Heart left ventricle (tissue), 16 donors: ENCODE measurements around the gene TMEM271. TPM values are rescaled to one million over a fixed set of nuclear protein-coding genes. Genes with fewer than 3 reads are reported as not detected.

ENCODE experiments used
- ATAC-seq, 4 donors: fragments of 200-7000 bp; cut with Tn5 transposase; one replicate each; pipeline ENCODE4 v1.9.1; 2020 to 2022; ENCODE audit warnings: moderate library complexity in 4 of 4, mild to moderate bottlenecking in 3 of 4, moderate number of reproducible peaks in 1 of 4
- DNase-seq, 5 donors: peaks; one replicate each; pipeline ENCODE4 v3.0.0-alpha.2; 2020
- H3K27ac ChIP-seq, 12 donors: fragments of 200-600 bp; sonication (generic) in 4 of 12; one replicate each; pipeline versions ENCODE4 v1.5.0 to v1.8.0; 2016 to 2022; ENCODE audit warnings: mild to moderate bottlenecking in 2 of 12
- H3K27me3 ChIP-seq, 9 donors: fragments of 200-600 bp; sonication (generic) in 2 of 9; one replicate each; pipeline versions ENCODE4 v1.5.1 to v1.8.0; 2016 to 2022; ENCODE audit warnings: mild to moderate bottlenecking in 3 of 9
- H3K36me3 ChIP-seq, 9 donors: fragments of 200-600 bp; sonication (generic) in 2 of 9; one replicate each; pipeline versions ENCODE4 v1.5.0 to v1.8.0; 2018 to 2022; ENCODE audit warnings: mild to moderate bottlenecking in 2 of 9
- H3K4me1 ChIP-seq, 12 donors: fragments of 200-600 bp; sonication (generic) in 4 of 12; one replicate each; pipeline versions ENCODE4 v1.5.0 to v1.8.0; 2016 to 2022; ENCODE audit warnings: mild to moderate bottlenecking in 3 of 12
- H3K4me3 ChIP-seq, 12 donors: fragments of 200-600 bp; sonication (generic) in 4 of 12; one replicate each; pipeline versions ENCODE4 v1.5.0 to v1.8.0; 2017 to 2022; ENCODE audit warnings: mild to moderate bottlenecking in 9 of 12, moderate library complexity in 4 of 12
- H3K9me3 ChIP-seq, 12 donors: fragments of 200-600 bp; sonication (generic) in 4 of 12; one replicate each; pipeline versions ENCODE4 v1.5.0 to v1.8.0; 2016 to 2022; ENCODE audit warnings: mild to moderate bottlenecking in 1 of 12
- POLR2A ChIP-seq, 2 donors: fragments of 450-650 bp; IDR thresholded peaks; one replicate each; pipeline ENCODE4 v1.6.1; 2017; ENCODE audit warnings: antibody characterized with exemption in 2 of 2, mild to moderate bottlenecking in 2 of 2, moderate library complexity in 2 of 2
- WGBS, 4 donors: extraction: QIAGEN DNeasy Blood & Tissue Kit in 2 of 4; methylation state at CpG; one replicate each; pipeline versions ENCODE4 v1.1.5 to v1.1.7; 2013 to 2018; 5-methylcytosine and 5-hydroxymethylcytosine counted together
- intact Hi-C, 10 donors: fragments of 100-400 bp; cut with DNase I; formaldehyde crosslinking; loops; one replicate each; pipeline versions ENCODE4 v1.11.1 to v1.14.2; 2022
- polyA plus RNA-seq, 2 donors: library from polyadenylated mRNA; stranded (reverse); fragments of 200-250 nt; gene quantifications; one replicate each; pipeline ENCODE4 v1.2.3, GENCODE V29; 2013
- total RNA-seq, 9 donors: library from RNA; depleted of rRNA in 2 of 9; stranded (reverse); fragments of >200 nt in 2 of 9; fragmentation: NEBNext Ultra II Directional in 3 of 9; extraction: Animal tissue kit (Norgen Biotek cat#: 25700) in 3 of 9; gene quantifications; one replicate each; pipeline versions ENCODE4 v1.1.0 to v1.2.4, GENCODE V29; 2016 to 2023
- TF ChIP-seq, protein P1 (sequence below), 12 donors: fragments of 200-600 bp; sonication (generic) in 4 of 12; IDR thresholded peaks; one replicate each; pipeline versions ENCODE4 v1.5.0 to v1.8.0; 2018 to 2022; ENCODE audit warnings: antibody characterized with exemption in 12 of 12, mild to moderate bottlenecking in 5 of 12
- donor health status: ischemic (EF 13 %, LVEDD 7.1; RV severe dilation, severe dysfunction).
- donor health status: healthy with polysubstance abuse.
- donor health status: DM: no; HTN: yes; CAD: no.
- donor health status: DM: no; HTN: no; CAD: no.
- donor health status: ischemic (EF 25% LVEDD 6.9; RV normal size, moderate dysfunction).
- donor health status: ischemic (EF 25% LVEDD 5.7; RV mildly dilated, moderate dysfunction).
- donor health status: healthy.
- donor health status: DM: yes; HTN: yes; CAD: no.
- donor health status: ischemic (EF 35%, LVEDD 5.7; RV mildly dilated, moderate dysfunction).
- donor health status: nonischemic (EF 11% LVEDD 7.7; RV severe dilation, severe dysfunction).
- donor health status: DM: yes; HTN: yes; CAD: no.
- donor health status: PGD.
- donor health status: ischemic (EF 29% LVEDD 5.4; RV normal size, mild dysfunction).
- donor health status: nonischemic (EF 23%, LVEDD 6.1; RV moderate dilation, normal function).

Gene TMEM271
- total and polyA plus RNA-seq, 11 donors, result not detected

DNA sequence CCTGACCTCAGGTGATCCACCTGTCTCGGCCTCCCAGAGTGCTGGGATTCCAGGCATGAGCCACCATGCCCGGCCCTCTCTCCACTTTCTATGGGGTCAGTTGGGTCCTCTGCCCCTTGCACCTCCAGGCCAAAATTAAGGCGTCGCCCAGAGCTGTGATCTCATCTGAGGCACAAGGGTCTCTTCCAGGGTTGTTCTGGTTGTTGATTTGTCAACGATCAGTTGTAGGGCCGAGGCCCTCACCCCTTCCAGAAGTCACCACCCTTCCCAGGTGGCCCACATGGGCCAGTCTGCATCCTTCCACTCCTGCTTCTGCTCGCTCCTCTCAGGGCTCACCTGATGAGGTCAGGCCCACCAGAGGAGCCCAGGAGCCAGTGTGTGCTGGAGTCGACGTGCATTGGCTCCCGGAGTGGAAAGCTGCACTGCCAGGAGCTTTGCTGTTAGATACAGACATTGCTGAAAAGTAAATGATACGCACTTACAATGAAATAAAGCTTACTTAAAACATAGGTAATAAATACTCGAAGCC lies 14.3 kb upstream of the TMEM271 start:
- Histone ChIP-seq H3K4me1 (no peaks in the 10 kb centered on the region), H3K9me3 (peaks cover 0 to 13% (median 0%) of the 10 kb centered on the region in 12 donors), H3K27ac (no peak overlapping the region), H3K27me3 (peaks cover 0 to 7% (median 4%) of the 10 kb centered on the region in 9 donors), H3K36me3 (no peaks in the 10 kb centered on the region), H3K4me3 (no peak overlapping the region)
- ATAC-seq (no peak), DNase-seq (no peak)
- 91 to 97% (median 93%) methylated on average over 11 to 12 of the region's 12 CpGs for WGBS, 4 donors
- intact Hi-C loops, result no loop called here
- TF ChIP-seq POLR2A (IDR thresholded peaks at IDR 0.05), result no peak
- TF ChIP-seq, protein P1, sequence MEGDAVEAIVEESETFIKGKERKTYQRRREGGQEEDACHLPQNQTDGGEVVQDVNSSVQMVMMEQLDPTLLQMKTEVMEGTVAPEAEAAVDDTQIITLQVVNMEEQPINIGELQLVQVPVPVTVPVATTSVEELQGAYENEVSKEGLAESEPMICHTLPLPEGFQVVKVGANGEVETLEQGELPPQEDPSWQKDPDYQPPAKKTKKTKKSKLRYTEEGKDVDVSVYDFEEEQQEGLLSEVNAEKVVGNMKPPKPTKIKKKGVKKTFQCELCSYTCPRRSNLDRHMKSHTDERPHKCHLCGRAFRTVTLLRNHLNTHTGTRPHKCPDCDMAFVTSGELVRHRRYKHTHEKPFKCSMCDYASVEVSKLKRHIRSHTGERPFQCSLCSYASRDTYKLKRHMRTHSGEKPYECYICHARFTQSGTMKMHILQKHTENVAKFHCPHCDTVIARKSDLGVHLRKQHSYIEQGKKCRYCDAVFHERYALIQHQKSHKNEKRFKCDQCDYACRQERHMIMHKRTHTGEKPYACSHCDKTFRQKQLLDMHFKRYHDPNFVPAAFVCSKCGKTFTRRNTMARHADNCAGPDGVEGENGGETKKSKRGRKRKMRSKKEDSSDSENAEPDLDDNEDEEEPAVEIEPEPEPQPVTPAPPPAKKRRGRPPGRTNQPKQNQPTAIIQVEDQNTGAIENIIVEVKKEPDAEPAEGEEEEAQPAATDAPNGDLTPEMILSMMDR (IDR thresholded peaks at IDR 0.05), result no peak

- TF ChIP-seq, protein P1 (IDR thresholded peaks at IDR 0.05), result no peak
- TF ChIP-seq POLR2A (IDR thresholded peaks at IDR 0.05), result no peak
- Histone ChIP-seq H3K4me1 (no peaks in the 10 kb centered on the region), H3K27me3 (peaks cover 0 to 7% (median 4%) of the 10 kb centered on the region in 9 donors), H3K9me3 (peaks cover 0 to 12% (median 2%) of the 10 kb centered on the region in 12 donors), H3K4me3 (no peak overlapping the region), H3K36me3 (no peaks in the 10 kb centered on the region), H3K27ac (no peak overlapping the region)
- no peak for DNase-seq
- intact Hi-C loops, result no loop called here
- no peak for ATAC-seq
- WGBS, 4 donors, result 80 to 86% (median 85%) methylated on average over 16 of the region's 16 CpGs
Observed at GRCh38 chr4:589219-589963, 13.3 kb upstream of the TMEM271 start.

DNA sequence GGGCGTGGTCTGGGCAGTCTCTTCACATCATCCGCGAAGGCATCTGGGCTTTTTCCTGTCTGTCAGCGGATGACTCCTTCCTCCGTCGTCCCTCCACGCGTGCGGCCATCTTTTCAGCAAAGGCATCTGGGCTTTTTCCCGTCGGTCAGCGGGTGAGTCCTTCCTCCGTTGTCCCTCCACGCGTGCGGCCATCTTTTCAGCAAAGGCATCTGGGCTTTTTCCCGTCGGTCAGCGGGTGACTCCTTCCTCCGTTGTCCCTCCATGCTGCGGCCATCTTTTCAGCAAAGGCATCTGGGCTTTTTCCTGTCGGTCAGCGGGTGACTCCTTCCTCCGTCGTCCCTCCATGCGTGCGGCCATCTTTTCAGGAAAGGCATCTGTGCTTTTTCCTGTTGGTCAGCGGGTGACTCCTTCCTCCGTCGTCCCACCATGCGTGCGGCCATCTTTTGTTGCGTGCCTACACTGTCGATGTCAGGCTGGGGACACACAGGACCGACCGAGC lies 12.3 kb upstream of the TMEM271 start:
- H3K4me3 ChIP-seq, result no peak overlapping the region
- WGBS, 4 donors, result 72 to 85% (median 75%) methylated on average over 36 of the region's 36 CpGs
- DNase-seq, result no peak

More for the DNA sequence above, 12.3 kb upstream of the TMEM271 start:
- Histone ChIP-seq H3K9me3 (peaks cover 0 to 19% (median 5%) of the 10 kb centered on the region in 12 donors), H3K27me3 (peaks cover 0 to 15% (median 7%) of the 10 kb centered on the region in 9 donors), H3K4me1 (no peaks in the 10 kb centered on the region), H3K27ac (no peak overlapping the region), H3K36me3 (no peaks in the 10 kb centered on the region)
- intact Hi-C loops, result no loop called here
- no peak for ATAC-seq
- no peak for TF ChIP-seq POLR2A (IDR thresholded peaks at IDR 0.05)
- TF ChIP-seq, protein P1 (IDR thresholded peaks at IDR 0.05), result no peak
